HCEC 1CT (cell line): ENCODE measurements around the gene ATF4.

ENCODE experiments used
- DNase-seq: peaks from one replicate; pipeline ENCODE4 v3.0.0-alpha.2; 2017

The ATF4 gene

DNA sequence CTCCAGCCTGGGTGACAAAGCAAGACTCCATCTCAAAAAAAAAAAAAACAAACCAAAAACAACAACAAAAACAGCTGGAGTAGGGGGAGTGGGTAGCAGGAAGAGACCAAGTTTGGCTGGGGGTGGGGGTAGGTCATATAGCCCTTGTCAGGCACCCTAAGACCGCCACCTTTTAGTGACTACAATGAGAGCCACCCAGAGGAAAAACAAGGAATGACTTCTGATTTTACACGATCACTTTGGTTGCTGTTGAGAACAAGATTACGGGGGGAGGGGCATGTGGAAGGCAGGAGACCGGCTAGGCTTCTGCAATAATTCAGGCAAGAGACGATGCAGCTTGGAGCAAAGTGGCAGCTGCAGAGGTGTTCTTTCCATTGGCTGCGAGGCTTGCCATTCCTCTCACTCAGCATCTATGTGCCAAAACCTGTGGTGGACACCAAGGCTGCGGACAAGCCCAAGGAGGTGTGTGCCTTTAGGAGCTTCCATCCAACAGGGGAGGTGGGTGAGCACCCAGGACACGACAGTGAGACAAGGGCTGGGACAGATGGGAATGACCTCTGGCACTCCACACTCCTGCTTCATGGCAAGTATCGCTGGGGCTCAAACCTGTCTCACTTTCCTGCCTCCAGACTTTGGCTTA lies 10.4 kb downstream of the ATF4 start:
- DNase-seq: peak; percentile 56

DNA sequence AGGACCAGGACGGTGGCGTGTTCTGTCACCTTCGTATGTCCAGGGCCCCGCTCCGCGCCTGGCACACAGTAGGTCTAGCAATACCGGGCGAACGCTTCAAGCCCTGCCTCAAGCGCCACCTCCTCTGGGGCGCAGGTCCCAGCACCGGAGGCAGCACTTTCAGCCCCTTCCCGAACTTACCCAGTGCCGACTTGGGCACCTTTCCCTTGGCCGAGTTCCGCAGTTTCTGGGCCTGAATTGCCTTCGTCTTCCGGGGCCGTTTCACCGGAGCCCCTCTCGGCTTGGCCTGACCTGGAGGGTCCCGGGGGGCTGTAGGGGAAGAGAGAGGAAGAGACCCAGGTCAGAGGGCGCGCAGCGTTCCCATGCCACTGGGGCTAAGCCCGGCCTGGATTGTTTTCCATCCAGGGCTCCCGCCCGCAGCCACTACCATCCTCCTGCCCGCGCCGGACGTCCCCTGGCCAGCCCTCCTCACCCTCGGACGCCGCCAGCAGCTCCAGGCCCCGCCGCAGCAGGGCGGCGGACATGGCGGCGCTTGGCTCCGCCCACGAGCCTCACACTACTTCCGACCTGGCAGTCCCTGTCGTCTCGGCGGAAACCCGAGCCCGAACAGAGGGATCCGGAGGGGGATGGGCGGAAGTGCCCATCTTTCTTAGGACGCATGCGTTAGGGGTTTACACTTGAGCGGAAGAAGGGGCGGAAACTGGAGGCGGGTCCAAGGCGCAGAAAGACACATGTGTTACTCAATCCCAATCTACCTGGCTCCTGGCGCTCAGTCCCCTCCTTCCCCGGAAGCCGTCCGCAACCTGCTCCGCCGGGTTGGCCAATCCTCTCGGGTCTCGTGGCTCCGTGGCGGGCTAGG lies 12.1 kb downstream of the ATF4 start, which contains the start of gene RPS19BP1:
Gene RPS19BP1, minus strand, starts transcription at position 534 of the 859 bp plus-strand sequence. Its CDS starts 10 bp downstream, at position 524.
- DNase-seq: peak; percentile 98

DNA sequence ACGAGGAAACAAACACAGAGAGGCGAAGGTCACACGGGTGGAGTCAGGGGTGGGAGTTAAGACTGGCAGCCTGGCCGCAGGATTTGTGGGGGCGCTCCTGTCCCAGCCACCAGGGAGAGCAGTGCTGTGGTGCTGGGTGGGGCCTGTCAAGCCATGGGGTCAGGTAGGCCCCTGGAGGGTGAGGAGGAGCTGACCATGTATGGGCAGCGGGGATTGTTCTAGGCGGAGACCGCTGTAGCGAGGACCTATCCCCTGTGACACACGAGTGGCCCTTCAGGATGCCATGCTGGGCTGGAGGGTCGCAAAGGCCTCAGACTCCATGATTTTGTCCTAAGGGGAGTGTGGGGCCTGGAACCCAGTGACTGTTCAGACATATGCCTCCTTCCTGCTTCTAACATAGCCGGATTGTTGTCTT lies 13.7 kb downstream of the ATF4 start:
- DNase-seq: no peak

DNA sequence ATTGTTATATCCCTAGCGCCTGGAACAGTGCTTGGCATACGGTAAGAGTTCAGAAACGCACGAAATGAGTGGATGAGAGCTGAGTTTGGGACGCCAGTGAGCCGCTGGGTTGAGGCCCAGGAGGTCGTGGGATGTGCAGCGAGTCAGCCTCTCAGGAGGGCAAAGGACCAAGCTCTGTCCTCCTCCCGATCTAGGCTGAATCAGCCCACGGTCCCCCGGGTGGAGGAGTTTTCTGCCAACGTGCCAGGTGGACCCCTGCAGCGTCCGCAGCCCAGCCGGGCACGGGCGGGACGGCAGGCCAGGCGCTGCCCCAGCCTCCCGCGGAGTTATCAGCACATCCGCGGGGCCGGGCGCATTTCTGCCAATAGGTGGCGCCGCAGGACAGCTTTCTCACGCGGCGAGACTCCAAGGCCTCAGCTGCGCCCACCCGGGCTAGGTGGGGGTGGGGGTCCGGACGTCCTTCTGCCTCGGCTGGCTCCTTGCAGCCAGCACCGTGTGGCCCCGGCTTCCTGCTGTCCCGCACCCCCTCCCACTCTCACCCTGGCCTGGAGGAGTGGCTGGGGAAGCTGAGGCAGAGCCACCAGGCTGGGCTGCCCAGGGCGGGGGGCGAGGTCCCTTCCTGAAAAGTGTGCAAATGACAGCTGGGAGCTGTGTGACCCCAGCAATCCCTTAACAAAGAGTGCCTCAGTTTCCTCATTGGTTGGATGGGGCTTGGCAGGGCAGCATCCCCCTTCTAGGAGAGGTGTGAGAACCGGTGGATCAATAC lies 14.4 kb downstream of the ATF4 start:
- peak; percentile 47 for DNase-seq

DNA sequence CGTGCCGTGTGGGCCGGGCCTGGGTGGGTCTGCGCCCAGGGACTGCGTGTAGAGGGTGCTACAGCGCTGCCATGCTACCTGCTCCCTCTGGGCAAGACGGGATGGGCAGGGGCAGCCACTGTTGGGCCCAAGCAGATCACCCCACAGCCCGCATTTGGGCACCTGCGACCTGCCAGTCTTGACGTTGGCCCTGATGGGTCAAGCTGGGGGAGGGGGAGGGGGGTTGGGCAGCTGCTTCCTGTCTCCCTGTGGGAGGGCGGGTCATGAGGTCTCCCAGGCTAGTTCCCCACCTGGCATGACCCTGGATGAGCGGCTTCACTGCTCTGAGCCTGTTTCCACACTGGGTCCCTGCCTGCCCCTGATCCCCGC lies 15.0 kb downstream of the ATF4 start:
- no peak for DNase-seq

DNA sequence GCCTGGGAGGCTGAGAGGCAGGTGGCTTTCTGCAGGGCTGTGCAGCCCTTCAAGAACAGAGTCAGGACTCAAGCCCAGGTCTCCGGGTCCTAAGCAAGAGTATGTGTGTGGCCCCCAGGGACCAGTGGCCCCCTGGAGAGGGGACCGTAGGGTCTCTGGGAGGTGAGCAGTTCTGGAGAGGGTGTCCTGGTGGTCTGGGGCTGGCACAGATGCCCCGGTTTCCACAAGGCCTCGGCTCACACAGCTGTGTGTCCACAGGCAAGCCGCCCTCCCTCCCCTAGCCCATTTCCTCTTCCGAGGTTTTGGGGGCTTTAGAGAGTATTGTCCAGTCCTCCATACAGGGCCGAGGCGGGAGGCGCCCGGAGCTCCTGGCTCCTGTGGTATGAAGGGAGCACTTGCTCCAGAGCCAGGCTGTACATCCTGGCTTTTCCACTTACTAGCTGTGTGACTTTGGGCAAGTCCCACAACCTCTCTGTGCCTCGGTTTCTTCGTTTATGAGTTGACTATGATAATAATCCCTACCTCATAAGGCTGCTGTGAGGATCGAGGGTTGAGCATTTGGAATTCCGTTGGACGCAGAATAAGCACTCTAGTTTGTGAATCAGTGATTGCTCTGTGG lies 15.6 kb downstream of the ATF4 start:
- DNase-seq: no peak

DNA sequence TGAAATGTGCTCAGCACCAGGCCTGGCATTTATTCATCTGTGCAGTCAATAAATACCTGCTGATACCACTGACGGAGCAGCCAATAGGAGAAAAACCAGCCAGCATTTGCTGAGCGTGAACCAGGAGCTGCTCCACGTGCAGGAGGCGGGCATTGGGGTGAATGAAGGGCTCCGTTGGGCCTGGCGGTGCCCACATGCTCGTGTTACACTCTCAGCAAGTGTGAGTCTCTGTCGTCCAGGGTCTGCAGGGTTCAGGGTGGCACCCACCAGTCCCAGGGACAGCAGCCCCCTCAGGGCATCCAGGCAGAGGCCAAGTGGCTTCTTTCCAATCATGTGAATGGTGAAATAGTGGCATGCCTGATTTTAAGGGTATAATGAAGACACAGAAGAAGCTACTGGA lies 16.3 kb downstream of the ATF4 start:
- DNase-seq: no peak

DNA sequence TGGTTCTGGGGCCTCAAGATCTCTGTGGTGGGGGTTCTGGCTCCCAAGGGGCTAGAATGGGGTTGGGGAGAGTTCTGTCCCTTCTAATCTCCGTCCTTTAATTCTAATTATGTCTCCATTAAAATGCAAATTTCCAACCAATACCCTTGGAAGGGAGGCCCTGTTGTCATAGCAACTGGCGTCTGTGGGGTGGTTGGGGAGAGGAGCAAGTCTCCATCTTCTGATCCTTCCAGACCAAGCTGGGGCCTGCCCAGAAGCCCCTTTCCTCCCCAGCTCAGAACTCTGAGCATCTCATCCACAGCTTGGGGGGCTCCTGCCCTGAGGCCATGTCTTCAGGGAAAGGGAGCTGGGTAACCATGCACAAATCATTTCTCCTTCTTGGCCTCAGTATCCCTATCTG lies 17.6 kb downstream of the ATF4 start:
- no peak for DNase-seq

DNA sequence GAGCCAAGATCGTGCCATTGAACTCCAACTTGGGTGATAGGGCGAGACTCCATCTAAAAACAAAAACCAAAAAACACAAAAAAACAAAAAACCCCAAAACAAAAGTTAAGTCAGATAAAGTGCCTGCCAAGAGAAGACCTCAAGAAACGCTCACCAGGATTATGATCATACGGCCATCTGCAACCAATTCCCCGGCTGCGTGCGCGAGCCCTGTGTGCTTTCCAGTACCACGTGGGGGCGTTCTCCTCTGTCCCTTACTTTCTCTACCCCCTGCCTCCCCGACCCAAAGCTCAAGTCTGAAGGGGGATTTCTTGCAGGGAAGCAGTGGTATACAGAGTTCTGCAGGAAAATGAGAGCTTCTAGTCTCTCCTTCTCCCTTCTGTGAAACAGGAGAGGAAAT lies 22.7 kb downstream of the ATF4 start:
- DNase-seq: peak; percentile 34

DNA sequence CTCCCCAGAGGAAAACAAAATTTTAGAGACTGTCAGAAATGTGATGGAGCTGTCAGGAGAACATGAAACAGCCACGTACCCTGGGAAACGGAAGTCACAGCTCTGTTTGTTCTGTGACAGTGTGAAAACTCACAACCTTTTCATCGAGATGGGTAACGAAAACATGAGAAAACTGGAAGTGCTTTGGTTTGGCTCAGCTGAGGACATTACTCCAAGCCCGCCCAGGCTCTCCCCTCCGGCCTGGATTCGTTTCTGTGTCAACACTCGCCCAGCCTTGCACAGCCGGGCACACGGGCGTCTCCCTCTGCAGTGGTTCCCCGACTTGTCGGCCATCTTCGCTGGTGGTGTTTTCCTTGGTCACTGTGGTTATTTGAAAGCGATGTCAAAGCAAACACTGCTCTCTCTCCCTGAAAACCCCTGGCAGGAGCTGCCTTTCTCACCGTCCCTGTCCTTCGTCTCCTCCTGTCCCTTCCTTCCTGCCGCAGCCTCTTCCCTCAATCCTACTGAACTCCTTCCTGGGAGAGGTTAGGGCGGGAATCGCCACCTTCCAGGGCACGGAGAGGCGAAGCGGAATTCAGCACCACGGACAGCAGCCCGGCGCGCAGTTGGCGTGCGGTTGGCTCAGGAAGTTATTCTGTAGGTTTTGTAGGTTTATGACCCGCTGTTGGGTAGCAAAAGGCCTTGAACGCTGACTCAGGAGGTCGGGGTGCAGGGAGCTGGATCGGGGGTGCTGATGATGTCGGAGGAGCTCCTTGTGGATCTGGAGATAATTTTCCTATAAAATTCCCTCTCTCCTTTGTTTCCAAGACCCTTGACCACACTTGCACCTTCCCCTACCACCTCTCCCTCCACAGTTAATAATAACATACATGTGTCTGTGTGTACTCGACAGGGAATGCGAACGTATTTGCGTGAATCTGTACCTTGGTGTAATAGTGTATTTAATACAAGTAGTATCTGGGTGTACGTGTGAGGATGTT lies 25.3 kb downstream of the ATF4 start:
- no peak for DNase-seq

DNA sequence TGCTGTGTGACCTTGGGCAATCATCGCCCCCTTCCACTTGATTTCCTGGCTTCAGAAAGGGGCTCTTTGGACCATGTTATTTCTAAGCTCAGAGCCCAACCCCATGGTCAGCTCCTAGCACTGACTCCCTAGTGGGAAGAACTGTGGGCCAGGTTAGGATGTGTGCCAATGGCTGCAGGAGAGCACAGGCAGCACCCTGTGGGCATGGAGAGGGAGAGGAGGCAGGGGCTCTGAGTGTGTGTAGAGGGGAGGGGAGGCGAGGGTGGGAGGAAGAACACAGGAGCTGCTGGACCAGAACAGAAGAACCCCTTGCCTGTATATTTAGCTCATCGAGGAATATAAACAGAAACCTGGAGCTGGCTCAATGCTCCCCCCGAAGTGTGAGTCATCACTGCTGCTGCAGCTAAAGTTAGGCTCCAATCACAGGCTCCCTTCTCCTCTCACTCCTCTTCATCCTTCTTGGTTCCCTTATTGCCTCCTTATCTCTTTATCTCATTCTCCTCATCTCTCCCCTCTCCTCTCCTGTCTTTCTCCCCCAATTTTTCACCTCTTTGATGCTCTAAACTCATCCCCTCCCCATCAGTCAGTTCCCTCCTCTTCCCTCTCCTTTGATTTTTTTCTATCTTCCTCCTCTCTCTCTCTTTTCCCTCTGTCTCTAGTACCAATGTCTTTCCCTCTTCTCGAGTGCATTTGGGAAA lies 26.7 kb downstream of the ATF4 start:
- peak; percentile 66 for DNase-seq

DNA sequence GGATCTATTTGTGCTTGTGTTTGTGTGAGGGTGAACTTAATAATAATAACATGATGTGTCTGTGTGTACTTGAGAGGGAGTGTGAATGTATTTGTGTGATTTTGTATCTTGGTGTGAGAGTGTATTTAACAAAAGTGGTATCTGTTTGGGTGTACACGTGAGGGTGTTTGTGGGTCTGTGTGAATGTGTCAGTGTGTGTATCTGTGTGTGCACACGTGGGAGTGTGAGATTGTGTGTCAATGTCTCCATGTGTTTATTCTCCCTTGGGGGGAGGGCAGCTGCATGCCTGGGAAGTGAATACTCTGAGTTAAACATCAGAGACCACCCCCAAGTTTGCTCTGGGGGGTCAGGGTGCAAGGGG lies 27.2 kb downstream of the ATF4 start:
- no peak for DNase-seq

DNA sequence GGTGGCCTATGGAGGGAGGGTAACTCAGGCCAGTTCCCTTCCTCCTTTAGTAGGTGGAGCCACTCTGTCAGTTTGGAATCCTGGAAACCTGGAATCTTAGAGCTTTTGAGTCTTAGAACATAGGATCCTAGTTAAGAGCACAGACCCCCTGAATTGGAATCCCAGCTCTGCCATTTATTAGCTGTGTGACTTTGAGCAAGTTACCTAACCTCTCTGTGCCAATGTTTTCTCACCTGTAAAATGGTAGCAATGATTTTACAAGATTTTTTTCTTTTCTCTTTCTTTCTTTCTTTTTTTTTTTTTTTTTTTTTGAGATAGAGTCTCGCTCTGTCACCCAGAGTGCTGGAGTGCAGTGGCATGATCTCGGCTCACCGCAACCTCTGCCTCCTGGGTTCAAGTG lies 33.1 kb downstream of the ATF4 start:
- no peak for DNase-seq

DNA sequence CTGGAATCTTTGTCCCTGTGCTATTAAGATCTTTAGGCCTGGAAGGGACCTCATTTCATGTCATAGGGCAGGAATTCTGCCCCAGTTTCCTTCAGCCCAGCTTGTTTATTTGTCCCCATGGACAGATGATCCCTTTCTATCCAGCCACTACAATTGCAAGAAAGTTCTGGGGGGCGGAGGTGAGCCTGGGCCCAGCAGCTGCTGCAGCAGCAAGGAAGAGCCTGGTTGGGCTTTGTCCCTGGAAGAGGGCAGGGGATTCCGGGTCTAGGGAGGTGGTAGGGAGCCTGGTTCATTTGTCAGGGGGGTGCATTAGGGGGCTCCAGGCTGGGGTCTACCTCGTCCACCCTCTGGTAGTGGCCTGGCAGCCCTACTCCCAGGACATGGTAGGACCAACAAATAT lies 33.8 kb downstream of the ATF4 start:
- no peak for DNase-seq

DNA sequence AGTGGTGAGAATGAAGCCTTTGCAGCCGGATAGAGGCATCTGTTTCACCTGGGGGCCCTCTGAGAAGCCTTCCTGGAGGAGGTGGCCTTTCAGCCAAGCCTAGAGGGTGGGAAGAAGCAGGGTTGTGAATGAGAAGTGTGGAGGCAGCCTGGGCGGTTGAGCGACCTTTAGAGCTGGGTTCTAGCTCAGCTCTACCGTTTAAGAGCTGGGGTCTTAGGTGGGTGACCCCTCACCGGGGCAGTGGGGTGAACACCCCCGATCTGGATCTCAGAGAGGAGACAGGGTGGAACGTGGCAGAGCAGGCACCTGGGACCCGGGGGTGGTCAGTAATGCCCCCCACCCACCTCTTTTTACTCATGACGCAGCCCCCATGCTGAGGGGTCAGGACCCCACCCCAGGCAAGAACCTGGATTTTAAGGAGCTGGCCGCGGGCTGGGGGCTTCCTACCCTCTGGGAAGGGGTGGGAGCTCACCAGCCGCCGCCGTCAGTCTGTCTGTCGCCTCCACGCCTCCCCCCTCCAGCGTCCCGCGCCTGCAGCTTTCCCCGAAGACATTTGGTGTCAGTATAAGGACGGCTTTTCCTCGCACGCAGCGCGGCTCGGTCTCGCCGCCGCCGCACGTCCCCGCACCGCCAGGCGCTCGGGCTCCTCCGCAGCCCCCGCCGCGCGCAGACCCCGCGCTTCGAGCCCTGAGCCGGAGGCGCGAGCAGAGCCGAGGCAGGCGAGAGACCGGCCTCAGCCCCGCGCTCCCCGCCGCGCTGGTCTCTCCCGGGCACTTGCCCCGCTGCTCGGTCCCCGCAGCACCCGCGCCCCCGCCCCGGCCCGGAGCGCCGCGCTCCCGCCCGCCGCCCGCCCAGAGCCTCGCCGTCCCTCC lies 36.8 kb downstream of the ATF4 start:
- no peak for DNase-seq

DNA sequence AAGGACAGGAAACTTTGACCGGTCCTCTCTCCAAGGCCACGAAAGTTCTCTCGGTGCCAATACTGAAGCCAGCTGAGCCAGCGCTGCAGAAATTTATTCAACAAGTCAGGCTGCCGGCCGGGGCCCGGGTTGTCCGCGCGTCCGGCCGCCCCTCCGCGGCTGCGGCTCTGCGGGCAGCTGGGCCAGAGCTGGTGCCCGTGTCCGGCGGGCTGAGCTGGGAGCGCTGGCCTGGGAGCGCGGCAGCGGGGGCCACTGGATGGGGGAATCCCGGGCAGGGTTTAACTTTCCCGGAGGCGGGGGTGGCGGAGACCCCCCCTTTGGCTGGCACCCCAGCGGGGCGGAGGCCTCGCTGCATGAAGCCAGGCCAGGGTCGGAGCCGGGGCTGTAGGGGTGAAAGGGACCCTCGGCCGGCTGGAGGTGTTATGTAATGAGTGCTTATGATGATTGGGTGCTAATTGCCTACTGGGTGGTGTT lies 37.9 kb downstream of the ATF4 start:
- no peak for DNase-seq

DNA sequence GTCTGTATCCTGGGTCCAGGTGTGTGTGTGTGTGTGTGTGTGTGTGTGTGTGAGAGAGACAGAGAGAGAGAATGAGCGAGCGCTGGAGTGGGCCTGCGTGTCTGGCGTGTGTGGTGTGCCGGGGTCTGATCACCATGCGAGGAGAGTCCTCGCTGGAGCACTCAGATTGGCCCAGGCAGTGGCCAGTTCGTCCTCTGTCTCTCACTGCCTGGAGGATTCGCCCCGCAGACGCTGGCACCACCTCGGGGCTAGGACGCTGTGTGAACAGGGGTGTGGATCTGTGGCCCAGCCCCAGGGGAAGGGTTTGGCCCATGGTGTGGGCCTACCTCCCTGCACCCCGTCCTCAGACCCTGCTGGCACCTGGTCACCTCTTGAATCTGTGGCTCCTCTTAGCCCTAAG lies 38.6 kb downstream of the ATF4 start:
- no peak for DNase-seq

DNA sequence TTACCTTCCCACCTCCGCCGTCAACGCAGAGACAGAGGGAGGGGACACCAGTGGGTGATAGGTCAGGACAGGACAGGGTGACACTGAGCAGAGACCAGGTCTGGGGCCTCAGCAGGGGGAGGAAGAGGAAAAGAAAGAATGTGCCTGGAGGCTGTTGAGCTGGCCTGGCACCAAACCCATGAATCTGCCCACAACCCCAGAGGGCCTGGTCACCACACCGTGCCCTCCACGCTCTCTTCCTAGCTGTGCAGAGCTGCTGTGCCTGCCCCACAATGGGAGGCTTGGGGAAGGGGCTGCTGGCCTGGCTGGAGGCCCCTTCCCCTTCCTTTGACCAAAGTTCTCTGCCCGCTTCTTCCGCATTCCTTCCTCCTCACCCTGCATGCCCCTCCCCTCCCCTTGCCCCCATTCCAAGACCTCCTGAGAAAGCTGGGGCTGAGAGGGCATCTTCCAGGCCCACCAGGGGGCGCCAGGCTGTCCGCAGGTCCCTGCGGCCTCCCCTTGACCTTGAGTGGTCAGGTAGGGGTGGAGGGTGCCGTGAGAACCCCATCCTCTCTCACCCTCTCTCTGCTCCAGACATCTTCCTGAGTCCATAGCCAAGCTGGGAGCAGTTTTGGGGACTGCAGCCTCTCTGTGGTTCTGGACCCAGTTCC lies 39.2 kb downstream of the ATF4 start:
- no peak for DNase-seq

DNA sequence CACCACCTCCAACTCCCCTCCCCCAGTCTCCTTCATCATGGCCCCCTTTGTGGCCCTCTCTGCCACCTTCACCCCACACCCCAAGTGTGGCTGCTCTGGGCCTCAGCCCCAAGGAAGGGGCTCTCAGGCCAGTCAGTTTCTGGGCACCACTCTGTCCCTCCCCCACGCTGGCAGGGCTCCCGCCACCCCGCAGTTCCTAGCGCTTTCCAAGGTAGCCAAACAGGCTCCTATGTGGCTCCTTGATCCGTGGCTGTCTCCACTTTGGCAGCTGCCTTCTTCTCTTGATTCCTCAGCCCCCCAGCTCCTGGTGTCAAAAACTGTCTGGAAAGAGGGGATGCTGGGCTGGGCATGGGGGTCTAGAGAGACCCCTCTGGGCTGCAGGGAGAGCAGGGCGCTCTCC lies 39.8 kb downstream of the ATF4 start:
- no peak for DNase-seq
